HEK293 (cell line): ENCODE data around the gene PSMD12.
A peak's percentile ranks its signal among the peaks of the same experiment; 100 is the strongest.
"Not testable (repeated sequence)": the region's sequence is repeated elsewhere in the genome, so short reads cannot be mapped to it uniquely, and the experiment has no call there.

Experiments
- CTCF ChIA-PET: fragments of 350-600 bp; formaldehyde crosslinking; extraction: SDS; loops from one replicate; lab custom pipeline; 2021; ENCODE audit warnings: antibody characterized with exemption; lab: Yijun Ruan, JAX
- POLR2A ChIA-PET: fragments of 300-600 bp; formaldehyde crosslinking; extraction: SDS; loops from one replicate; lab custom pipeline; 2020; ENCODE audit warnings: antibody characterized with exemption, inconsistent platforms; lab: Yijun Ruan, JAX
- H3K27ac ChIP-seq: fragments of 200-500 bp; sonication (Bioruptor generic); 2 replicates; pipeline ENCODE4 v1.5.1; 2014; ENCODE audit warnings: low read depth, low read length, control low read depth, inconsistent platforms; ENCODE audit errors: extremely low read depth
- H3K36me3 ChIP-seq, 2 experiments: fragments of 200-500 bp in 1 of 2; sonication (Bioruptor generic) in 1 of 2; 1 replicate in 1 of 2; 2 replicates in 1 of 2; pipeline ENCODE4 v1.5.1; 2014 to 2017; ENCODE audit warnings: inconsistent platforms in 2 of 2, low read length in 2 of 2; ENCODE audit not compliant: control insufficient read depth in 2 of 2, insufficient read depth in 1 of 2
- H3K4me1 ChIP-seq: fragments of 200-500 bp; sonication (Bioruptor generic); 2 replicates; pipeline ENCODE4 v1.5.1; 2014; ENCODE audit warnings: mild to moderate bottlenecking, low read length, inconsistent platforms; ENCODE audit not compliant: control insufficient read depth, insufficient read depth
- H3K4me3 ChIP-seq: 2 replicates; pipeline ENCODE4 v1.5.1; 2011; ENCODE audit warnings: low read depth, mild to moderate bottlenecking, control low read depth, low read length, moderate library complexity
- H3K9me3 ChIP-seq: fragments of 200-500 bp; sonication (Bioruptor generic); 2 replicates; pipeline ENCODE4 v1.5.1; 2014; ENCODE audit warnings: low read depth, low read length, inconsistent platforms; ENCODE audit not compliant: control insufficient read depth, insufficient read depth
- FEZF1 ChIP-seq: fragments of 450-650 bp; formaldehyde crosslinking; IDR thresholded peaks from 2 replicates; pipeline ENCODE4 v1.5.1; 2016; ENCODE audit warnings: missing biosample characterization, missing genetic modification characterization
- OVOL3 ChIP-seq: fragments of 450-650 bp; formaldehyde crosslinking; IDR thresholded peaks from 2 replicates; pipeline ENCODE4 v1.5.1; 2016; ENCODE audit warnings: missing biosample characterization, missing genetic modification characterization
- SCRT1 ChIP-seq: fragments of 450-650 bp; formaldehyde crosslinking; IDR thresholded peaks from 2 replicates; pipeline ENCODE4 v1.5.1; 2016; ENCODE audit warnings: missing biosample characterization, missing genetic modification characterization, borderline replicate concordance
- TRIM28 ChIP-seq: IDR thresholded peaks from 2 replicates; pipeline ENCODE4 v1.6.1; 2011; ENCODE audit warnings: low read length, control low read depth, borderline replicate concordance
- WT1 ChIP-seq: fragments of 450-650 bp; formaldehyde crosslinking; IDR thresholded peaks from 2 replicates; pipeline ENCODE4 v1.5.1; 2016; ENCODE audit warnings: missing biosample characterization, missing genetic modification characterization
- ZBTB20 ChIP-seq: fragments of 450-650 bp; formaldehyde crosslinking; IDR thresholded peaks from 2 replicates; pipeline ENCODE4 v1.5.1; 2016; ENCODE audit warnings: missing biosample characterization, missing genetic modification characterization
- ZBTB48 ChIP-seq: fragments of 450-650 bp; formaldehyde crosslinking; IDR thresholded peaks from 2 replicates; pipeline ENCODE4 v1.5.1; 2016; ENCODE audit warnings: missing biosample characterization, missing genetic modification characterization
- ZNF114 ChIP-seq: fragments of 450-650 bp; formaldehyde crosslinking; IDR thresholded peaks from 2 replicates; pipeline ENCODE4 v1.5.0; 2017; ENCODE audit warnings: missing biosample characterization, missing genetic modification characterization
- ZNF16 ChIP-seq: fragments of 450-650 bp; formaldehyde crosslinking; IDR thresholded peaks from 2 replicates; pipeline ENCODE4 v1.5.1; 2016; ENCODE audit warnings: low read depth, missing biosample characterization, missing genetic modification characterization
- ZNF223 ChIP-seq: fragments of 450-650 bp; formaldehyde crosslinking; IDR thresholded peaks from 2 replicates; pipeline ENCODE4 v1.5.1; 2016; ENCODE audit warnings: missing biosample characterization, missing genetic modification characterization
- ZNF404 ChIP-seq: fragments of 450-650 bp; formaldehyde crosslinking; IDR thresholded peaks from 2 replicates; pipeline ENCODE4 v1.5.1; 2017; ENCODE audit warnings: missing biosample characterization, missing genetic modification characterization
- ZNF48 ChIP-seq: fragments of 450-650 bp; formaldehyde crosslinking; IDR thresholded peaks from 2 replicates; pipeline ENCODE4 v1.5.1; 2016; ENCODE audit warnings: missing biosample characterization, missing genetic modification characterization
- ZNF585B ChIP-seq: fragments of 450-650 bp; formaldehyde crosslinking; IDR thresholded peaks from 2 replicates; pipeline ENCODE4 v1.5.1; 2016; ENCODE audit warnings: missing biosample characterization, missing genetic modification characterization
- ZNF610 ChIP-seq: fragments of 450-650 bp; formaldehyde crosslinking; IDR thresholded peaks from 2 replicates; pipeline ENCODE4 v1.5.1; 2016; ENCODE audit warnings: missing biosample characterization, missing genetic modification characterization, borderline replicate concordance
- ZNF654 ChIP-seq: fragments of 450-650 bp; formaldehyde crosslinking; IDR thresholded peaks from 2 replicates; pipeline ENCODE4 v1.5.1; 2016; ENCODE audit warnings: low read depth, missing biosample characterization, missing genetic modification characterization
- ZNF768 ChIP-seq: fragments of 450-650 bp; formaldehyde crosslinking; IDR thresholded peaks from 2 replicates; pipeline ENCODE4 v1.5.1; 2018; ENCODE audit warnings: missing biosample characterization, mild to moderate bottlenecking, missing genetic modification characterization
- ZXDB ChIP-seq: fragments of 450-650 bp; formaldehyde crosslinking; IDR thresholded peaks from 2 replicates; pipeline ENCODE4 v1.5.1; 2016; ENCODE audit warnings: missing biosample characterization, missing genetic modification characterization
- TF ChIP-seq, protein P1 (sequence below): fragments of 450-650 bp; formaldehyde crosslinking; IDR thresholded peaks from 2 replicates; pipeline ENCODE4 v1.5.1; 2016; ENCODE audit warnings: missing biosample characterization, missing genetic modification characterization, borderline replicate concordance
- TF ChIP-seq, protein P2 (sequence below): fragments of 450-650 bp; formaldehyde crosslinking; IDR thresholded peaks from 2 replicates; pipeline ENCODE4 v1.5.1; 2017; ENCODE audit warnings: missing biosample characterization, missing genetic modification characterization

Gene PSMD12

DNA sequence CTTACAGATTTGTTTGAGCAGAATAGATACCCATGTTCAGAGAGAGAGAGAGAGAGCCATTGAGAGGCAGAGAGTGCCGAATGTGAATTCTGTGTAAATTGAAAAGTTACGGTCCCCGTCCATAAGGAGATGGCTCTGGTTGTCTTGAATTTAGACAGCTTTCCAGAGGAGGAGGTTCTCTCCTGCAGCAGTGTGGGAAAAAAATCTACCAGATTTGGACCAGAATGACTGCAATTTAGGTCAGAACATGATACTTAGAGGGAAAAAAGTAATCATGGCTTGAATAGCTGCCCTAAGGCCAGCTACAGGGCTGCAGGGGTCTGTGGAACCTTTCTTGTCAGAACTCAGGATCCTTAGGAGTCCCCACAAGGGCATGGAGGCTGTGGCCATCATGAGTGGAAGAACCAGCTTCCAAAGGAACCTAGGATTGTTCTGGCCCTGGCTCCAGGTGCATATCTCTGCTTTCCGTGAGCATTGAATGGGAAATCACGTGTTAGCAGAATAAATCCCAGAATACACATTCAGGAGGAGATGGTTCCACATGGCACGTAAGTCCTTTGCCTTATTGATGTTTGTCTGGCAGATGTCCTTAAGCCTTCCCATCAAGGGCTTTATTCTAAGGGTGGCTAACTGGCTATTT, 23.7 kb upstream of the PSMD12 start:
- Histone ChIP-seq H3K27ac (peak overlapping the region; percentile 34; the same call in 1 of the 2 replicates), H3K9me3 (no peaks in the 10 kb centered on the region), H3K4me1 (peaks cover 11% of the 10 kb centered on the region), H3K4me3 (no peak overlapping the region), H3K36me3 (no peaks in the 10 kb centered on the region; a peak in 1 of 3 replicates)
- POLR2A ChIA-PET, result interaction anchor here (0.6 kb wide), 1 partner anchor 362 kb away, joined by 4 read pairs; no protein-coding TSS in a partner anchor
- CTCF ChIA-PET, result interaction anchor here (0.6 to 6.7 kb wide), 10 partner anchors 9 to 555 kb away, joined by 3 to 68 read pairs (median 5); partner anchors contain the start of gene PITPNC1
- peak; percentile 68 for TF ChIP-seq ZBTB20 (tag by site-specific recombination)
- TF ChIP-seq TRIM28, result no peak

DNA sequence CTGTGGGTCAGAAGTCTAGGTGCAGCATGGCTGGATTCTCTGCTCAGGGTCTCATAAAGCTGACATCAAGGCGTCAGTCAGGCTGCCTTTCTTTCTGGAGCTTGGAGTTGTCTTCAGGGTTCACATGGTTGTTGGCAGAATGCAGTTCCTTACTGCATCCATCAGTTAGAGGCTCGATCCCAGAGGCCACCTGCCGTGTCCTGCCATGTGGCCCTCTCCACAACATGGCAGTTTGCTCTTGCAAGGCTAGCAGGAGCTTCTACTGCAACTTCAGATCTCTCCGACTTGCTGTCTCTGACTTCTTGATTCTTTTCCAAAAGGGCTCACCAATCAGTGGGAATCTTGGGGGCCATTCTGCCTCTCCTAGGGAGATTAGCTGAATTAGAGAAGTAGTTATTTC, 22.6 kb upstream of the PSMD12 start:
- POLR2A ChIA-PET, result no interaction called here

DNA sequence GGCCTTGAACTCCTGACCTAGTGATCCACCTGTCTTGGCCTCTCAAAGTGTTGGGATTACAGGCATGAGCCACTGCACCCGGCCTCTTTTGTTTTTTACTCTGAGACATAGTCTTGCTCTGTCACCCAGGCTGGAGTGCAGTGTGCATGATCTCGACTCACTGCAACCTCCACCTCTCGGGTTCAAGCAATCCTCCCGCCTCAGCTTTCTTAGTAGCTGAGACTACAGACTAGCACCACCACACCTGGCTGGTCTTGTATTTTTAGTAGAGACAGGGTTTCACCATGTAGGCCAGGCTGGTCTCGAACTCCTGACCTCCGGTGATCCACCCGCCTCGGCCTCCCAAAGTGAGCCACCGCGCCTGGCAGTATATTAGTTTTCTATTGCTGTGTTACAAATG, 22.2 kb upstream of the PSMD12 start:
- H3K27ac ChIP-seq, POLR2A ChIA-PET: not testable (repeated sequence)
- peaks cover 11% of the 10 kb centered on the region for H3K4me1 ChIP-seq

More for the DNA sequence above, 22.6 kb upstream of the PSMD12 start:
- TF ChIP-seq ZNF610 (tag by site-specific recombination) (no peak), ZNF223 (tag by site-specific recombination) (no peak)
- TF ChIP-seq, protein P1, sequence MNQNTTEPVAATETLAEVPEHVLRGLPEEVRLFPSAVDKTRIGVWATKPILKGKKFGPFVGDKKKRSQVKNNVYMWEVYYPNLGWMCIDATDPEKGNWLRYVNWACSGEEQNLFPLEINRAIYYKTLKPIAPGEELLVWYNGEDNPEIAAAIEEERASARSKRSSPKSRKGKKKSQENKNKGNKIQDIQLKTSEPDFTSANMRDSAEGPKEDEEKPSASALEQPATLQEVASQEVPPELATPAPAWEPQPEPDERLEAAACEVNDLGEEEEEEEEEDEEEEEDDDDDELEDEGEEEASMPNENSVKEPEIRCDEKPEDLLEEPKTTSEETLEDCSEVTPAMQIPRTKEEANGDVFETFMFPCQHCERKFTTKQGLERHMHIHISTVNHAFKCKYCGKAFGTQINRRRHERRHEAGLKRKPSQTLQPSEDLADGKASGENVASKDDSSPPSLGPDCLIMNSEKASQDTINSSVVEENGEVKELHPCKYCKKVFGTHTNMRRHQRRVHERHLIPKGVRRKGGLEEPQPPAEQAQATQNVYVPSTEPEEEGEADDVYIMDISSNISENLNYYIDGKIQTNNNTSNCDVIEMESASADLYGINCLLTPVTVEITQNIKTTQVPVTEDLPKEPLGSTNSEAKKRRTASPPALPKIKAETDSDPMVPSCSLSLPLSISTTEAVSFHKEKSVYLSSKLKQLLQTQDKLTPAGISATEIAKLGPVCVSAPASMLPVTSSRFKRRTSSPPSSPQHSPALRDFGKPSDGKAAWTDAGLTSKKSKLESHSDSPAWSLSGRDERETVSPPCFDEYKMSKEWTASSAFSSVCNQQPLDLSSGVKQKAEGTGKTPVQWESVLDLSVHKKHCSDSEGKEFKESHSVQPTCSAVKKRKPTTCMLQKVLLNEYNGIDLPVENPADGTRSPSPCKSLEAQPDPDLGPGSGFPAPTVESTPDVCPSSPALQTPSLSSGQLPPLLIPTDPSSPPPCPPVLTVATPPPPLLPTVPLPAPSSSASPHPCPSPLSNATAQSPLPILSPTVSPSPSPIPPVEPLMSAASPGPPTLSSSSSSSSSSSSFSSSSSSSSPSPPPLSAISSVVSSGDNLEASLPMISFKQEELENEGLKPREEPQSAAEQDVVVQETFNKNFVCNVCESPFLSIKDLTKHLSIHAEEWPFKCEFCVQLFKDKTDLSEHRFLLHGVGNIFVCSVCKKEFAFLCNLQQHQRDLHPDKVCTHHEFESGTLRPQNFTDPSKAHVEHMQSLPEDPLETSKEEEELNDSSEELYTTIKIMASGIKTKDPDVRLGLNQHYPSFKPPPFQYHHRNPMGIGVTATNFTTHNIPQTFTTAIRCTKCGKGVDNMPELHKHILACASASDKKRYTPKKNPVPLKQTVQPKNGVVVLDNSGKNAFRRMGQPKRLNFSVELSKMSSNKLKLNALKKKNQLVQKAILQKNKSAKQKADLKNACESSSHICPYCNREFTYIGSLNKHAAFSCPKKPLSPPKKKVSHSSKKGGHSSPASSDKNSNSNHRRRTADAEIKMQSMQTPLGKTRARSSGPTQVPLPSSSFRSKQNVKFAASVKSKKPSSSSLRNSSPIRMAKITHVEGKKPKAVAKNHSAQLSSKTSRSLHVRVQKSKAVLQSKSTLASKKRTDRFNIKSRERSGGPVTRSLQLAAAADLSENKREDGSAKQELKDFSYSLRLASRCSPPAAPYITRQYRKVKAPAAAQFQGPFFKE (tag by site-specific recombination), result no peak
- TF ChIP-seq, protein P2, sequence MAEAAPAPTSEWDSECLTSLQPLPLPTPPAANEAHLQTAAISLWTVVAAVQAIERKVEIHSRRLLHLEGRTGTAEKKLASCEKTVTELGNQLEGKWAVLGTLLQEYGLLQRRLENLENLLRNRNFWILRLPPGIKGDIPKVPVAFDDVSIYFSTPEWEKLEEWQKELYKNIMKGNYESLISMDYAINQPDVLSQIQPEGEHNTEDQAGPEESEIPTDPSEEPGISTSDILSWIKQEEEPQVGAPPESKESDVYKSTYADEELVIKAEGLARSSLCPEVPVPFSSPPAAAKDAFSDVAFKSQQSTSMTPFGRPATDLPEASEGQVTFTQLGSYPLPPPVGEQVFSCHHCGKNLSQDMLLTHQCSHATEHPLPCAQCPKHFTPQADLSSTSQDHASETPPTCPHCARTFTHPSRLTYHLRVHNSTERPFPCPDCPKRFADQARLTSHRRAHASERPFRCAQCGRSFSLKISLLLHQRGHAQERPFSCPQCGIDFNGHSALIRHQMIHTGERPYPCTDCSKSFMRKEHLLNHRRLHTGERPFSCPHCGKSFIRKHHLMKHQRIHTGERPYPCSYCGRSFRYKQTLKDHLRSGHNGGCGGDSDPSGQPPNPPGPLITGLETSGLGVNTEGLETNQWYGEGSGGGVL (tag by site-specific recombination), result no peak
- Histone ChIP-seq H3K4me1 (peaks cover 11% of the 10 kb centered on the region), H3K36me3 (no peaks in the 10 kb centered on the region), H3K9me3 (no peaks in the 10 kb centered on the region), H3K27ac (no peak overlapping the region), H3K4me3 (no peak overlapping the region)
- CTCF ChIA-PET, result interaction anchor here (0.5 to 6.7 kb wide), 10 partner anchors 10 to 392 kb away, joined by 3 to 68 read pairs (median 5); partner anchors contain the start of gene PITPNC1

DNA sequence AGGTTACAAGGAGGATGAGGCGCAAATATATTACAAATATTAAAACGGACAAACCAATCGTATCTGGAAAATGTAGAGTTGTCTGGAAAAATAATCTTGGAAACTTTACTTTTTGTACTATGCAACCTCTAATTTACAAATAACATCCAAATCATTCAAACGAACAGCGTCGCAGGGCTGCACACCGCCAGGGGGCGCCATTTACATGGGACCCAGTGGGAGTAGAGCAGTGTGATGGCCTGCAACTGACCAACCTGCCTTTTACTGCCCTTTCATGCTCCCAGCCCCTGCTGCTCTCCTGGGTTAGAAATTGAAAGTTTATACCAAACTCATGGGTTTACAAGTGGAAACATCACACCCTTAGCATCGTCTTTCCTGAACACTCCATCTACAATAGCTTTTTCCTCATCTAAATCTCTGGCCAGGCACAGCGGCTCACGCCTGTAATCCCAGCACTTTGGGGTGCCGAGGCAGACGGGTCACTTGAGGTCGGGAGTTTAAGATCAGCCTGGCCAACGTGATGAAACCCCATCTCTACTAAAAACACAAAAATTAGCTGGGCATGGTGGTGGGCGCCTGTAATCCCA, 20.7 kb upstream of the PSMD12 start:
- Histone ChIP-seq H3K4me3 (no peak overlapping the region), H3K27ac (no peak overlapping the region), H3K4me1 (peaks cover 11% of the 10 kb centered on the region), H3K9me3 (no peaks in the 10 kb centered on the region), H3K36me3 (no peaks in the 10 kb centered on the region)
- ChIA-PET CTCF (interaction anchor here (0.5 to 6.7 kb wide), 49 partner anchors 8 to 779 kb away, joined by 3 to 68 read pairs (median 4); partner anchors contain the start of gene PITPNC1), POLR2A (no interaction called here)
- TF ChIP-seq SCRT1 (no peak), ZNF654 (tag by site-specific recombination) (peak; percentile 54), ZNF768 (no peak), ZNF16 (tag by site-specific recombination) (no peak), FEZF1 (0 out of 2 replicates have a peak, but pooled peaks have one; percentile 29), ZNF585B (tag by site-specific recombination) (no peak), WT1 (tag by site-specific recombination) (no peak), ZBTB48 (tag by site-specific recombination) (no peak), ZNF114 (tag by site-specific recombination) (no peak), ZNF48 (tag by site-specific recombination) (no peak), ZNF404 (no peak), ZXDB (tag by site-specific recombination) (no peak), OVOL3 (tag by site-specific recombination) (0 out of 2 replicates have a peak, but pooled peaks have one; percentile 15)

More for the DNA sequence above, 22.2 kb upstream of the PSMD12 start:
- H3K9me3 ChIP-seq, H3K36me3 ChIP-seq, H3K4me3 ChIP-seq: not testable (repeated sequence)
- CTCF ChIA-PET, result interaction anchor here (0.5 to 6.7 kb wide), 15 partner anchors 9 to 392 kb away, joined by 3 to 68 read pairs (median 5); partner anchors contain the start of gene PITPNC1
